Right lobe of liver (tissue), 4 donors: ENCODE measurements around the gene GMDS.

Experiments
- POLR2A ChIP-seq: fragments of 450-650 bp; IDR thresholded peaks from one replicate; pipeline ENCODE4 v1.6.1; 2017; ENCODE audit warnings: antibody characterized with exemption, mild to moderate bottlenecking
- TF ChIP-seq, protein P1 (sequence below), 4 donors: fragments of 200-600 bp in 3 of 4; fragments of 450-650 bp in 1 of 4; IDR thresholded peaks; one replicate each; pipeline versions ENCODE4 v1.5.1 to v1.8.0; 2016 to 2022; ENCODE audit warnings: antibody characterized with exemption in 4 of 4, mild to moderate bottlenecking in 2 of 4
- donor health status: DM: no; HTN: no; CAD: no.
- donor health status: DM: no; HTN: no; CAD: no.
- donor health status: DM: no; HTN: yes; CAD: no.

DNA sequence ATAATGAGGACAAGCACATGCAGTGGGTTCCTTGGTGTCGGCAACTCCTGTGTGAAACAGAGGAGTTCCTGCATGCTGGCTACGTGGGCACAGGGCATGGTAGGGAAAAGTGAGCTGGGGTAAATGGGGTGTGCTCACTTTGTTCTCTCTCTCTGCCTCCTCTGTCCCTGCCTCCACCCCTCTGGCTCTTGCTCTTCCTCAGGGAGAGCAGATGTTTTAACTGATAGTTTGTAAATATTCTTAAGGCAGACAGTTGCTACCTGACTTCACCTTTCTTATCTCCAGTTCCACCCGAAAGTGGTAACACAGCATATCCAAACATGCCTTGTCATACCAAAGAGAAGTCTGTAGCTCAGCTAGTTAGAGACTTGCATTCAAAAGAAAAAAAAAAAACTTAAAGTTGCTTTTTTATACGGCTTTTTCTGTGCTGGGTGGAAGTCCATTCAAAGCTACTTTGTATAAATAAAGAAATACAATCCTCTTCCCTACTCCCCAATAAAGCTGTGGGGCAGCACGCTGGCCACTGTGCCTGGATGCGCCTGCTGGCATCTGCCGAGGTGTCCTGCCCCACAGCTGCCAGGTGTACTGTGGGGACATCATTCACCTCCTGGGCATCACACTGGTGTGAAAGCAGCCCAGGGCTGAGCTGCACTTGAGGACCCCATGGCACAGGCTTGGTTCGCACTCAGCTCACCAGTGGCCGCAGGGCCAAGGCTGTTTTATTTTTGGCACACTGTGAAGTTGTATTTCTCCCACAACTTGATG is 542.1 kb downstream of the GMDS start:
- TF ChIP-seq, protein P1, sequence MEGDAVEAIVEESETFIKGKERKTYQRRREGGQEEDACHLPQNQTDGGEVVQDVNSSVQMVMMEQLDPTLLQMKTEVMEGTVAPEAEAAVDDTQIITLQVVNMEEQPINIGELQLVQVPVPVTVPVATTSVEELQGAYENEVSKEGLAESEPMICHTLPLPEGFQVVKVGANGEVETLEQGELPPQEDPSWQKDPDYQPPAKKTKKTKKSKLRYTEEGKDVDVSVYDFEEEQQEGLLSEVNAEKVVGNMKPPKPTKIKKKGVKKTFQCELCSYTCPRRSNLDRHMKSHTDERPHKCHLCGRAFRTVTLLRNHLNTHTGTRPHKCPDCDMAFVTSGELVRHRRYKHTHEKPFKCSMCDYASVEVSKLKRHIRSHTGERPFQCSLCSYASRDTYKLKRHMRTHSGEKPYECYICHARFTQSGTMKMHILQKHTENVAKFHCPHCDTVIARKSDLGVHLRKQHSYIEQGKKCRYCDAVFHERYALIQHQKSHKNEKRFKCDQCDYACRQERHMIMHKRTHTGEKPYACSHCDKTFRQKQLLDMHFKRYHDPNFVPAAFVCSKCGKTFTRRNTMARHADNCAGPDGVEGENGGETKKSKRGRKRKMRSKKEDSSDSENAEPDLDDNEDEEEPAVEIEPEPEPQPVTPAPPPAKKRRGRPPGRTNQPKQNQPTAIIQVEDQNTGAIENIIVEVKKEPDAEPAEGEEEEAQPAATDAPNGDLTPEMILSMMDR (IDR thresholded peaks at IDR 0.05) = no peak
- no peak for TF ChIP-seq POLR2A
